ENCODE results near the gene ABCA2. TPM values are rescaled to one million over a fixed set of nuclear protein-coding genes. Genes with fewer than 3 reads are reported as not detected.
A peak's percentile ranks its signal among the peaks of the same experiment; 100 is the strongest.

Gene ABCA2
- total and polyA plus RNA-seq, 8 donors: 20.8 to 34.8 (median 29.8) TPM

DNA sequence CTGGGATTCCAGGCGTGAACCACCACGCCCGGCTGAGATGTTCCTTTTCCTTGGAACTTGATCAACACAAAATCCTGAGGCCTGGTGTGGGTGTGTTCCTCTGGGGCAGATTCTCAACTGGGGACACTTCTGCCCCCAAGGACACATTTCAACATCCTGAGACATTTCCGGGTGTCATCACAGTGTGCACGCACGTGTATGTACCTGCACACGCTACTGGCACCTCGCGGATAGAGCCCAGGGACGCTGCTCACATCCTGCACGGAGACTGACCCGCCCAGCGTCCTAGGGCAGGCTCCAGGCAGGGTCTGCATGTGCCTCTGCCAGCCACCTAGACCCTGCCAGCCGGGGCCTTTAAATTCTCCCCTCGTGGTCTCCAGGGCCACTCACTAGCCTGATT, 34.3 kb upstream of the ABCA2 start:
- no peaks in the 10 kb centered on the region for H3K36me3 ChIP-seq
- no peak overlapping the region for H3K27ac ChIP-seq
- H3K9me3 ChIP-seq: no peaks in the 10 kb centered on the region
- no peak for ATAC-seq
- TF ChIP-seq CTCF (IDR thresholded peaks at IDR 0.05): no peak
- H3K4me3 ChIP-seq: no peak overlapping the region
- no peaks in the 10 kb centered on the region for H3K27me3 ChIP-seq
- no peak for DNase-seq
- intact Hi-C loops (cut with DNase I): loop anchor here in 1 of 2 donors (10.0 kb wide), 1 partner anchor 278 kb away; no protein-coding TSS in a partner anchor
- H3K4me1 ChIP-seq: peaks cover 0 to 7% of the 10 kb centered on the region in 2 donors

GRCh38 chr9:137058521-137059234, 30.6 kb upstream of the ABCA2 start:
- peaks cover 1 to 22% of the 10 kb centered on the region in 2 donors for H3K27me3 ChIP-seq
- no peaks in the 10 kb centered on the region for H3K9me3 ChIP-seq
- no peak for ATAC-seq
- intact Hi-C loops (cut with DNase I): no loop called here
- H3K4me3 ChIP-seq: no peak overlapping the region
- TF ChIP-seq CTCF (IDR thresholded peaks at IDR 0.05): no peak
- DNase-seq: no peak
- H3K4me1 ChIP-seq: peaks cover 6 to 25% of the 10 kb centered on the region in 2 donors
- no peaks in the 10 kb centered on the region for H3K36me3 ChIP-seq
- no peak overlapping the region for H3K27ac ChIP-seq

DNA sequence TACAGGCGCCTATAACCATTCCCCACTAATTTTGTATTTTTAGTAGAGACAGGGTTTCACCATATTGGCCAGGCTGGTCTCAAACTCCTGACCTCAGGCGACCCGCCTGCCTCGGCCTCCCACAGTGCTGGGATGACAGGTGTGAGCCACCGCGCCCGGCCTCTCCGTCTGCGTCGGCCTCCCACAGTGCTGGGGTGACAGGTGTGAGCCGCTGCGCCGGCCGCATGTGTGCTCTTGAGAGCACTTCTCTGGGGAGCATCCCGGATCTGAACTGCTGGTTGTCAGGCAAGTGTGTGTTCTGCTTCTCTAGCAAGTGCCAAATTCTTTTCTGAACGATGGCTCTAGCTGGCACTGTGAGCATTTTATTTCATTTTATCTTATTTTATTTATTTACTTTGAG, 29.5 kb upstream of the ABCA2 start:
- Histone ChIP-seq H3K9me3 (no peaks in the 10 kb centered on the region), H3K4me1 (peaks cover 9 to 35% of the 10 kb centered on the region in 2 donors), H3K36me3 (no peaks in the 10 kb centered on the region), H3K27me3 (peaks cover 13 to 34% of the 10 kb centered on the region in 2 donors), H3K4me3 (no peak overlapping the region), H3K27ac (no peak overlapping the region)
- TF ChIP-seq CTCF (IDR thresholded peaks at IDR 0.05): no peak
- intact Hi-C loops (cut with DNase I): no loop called here
- no peak for ATAC-seq
- no peak for DNase-seq

DNA sequence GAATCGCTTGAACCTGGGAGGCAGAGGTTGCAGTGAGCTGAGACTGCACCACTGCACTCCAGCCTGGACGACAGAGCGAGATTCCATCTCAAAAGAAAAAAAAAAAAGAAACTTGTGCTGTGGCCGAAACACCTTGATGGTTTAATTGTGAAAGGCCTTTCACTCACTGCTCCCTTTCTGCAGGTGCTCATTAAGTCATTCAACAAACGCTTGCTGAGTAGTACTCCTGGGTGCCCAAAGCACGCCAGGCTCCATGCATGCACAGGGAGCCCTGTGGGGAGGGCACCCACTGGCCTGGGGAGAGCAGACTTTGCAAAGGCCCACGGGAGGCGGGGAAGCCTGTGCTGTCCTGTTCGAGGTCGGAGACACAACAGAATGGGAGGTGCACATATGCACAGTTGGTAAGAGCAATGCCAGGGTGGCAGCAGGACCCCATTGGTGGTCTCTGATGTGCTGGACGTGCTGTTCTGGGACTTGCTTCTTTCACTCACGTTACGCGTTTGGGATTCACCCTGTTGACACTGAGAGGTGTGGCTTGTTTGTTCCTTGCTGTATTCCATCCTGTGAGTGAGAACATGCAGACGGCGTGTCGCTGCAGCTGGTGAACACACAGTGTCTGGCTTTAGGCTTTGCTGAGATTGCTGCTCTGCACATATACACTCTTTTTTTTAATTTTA, 28.8 kb upstream of the ABCA2 start:
- no peak overlapping the region for H3K27ac ChIP-seq
- no peak overlapping the region for H3K4me3 ChIP-seq
- H3K9me3 ChIP-seq: no peaks in the 10 kb centered on the region
- ATAC-seq (no peak), DNase-seq (peak in 2 of 4 donors; percentile 51 to 70)
- no peaks in the 10 kb centered on the region for H3K36me3 ChIP-seq
- intact Hi-C loops (cut with DNase I): no loop called here
- TF ChIP-seq CTCF (IDR thresholded peaks at IDR 0.05): no peak
- peaks cover 15 to 40% of the 10 kb centered on the region in 2 donors for H3K27me3 ChIP-seq
- H3K4me1 ChIP-seq: peaks cover 9 to 38% of the 10 kb centered on the region in 2 donors

Data from left lung (tissue), 10 donors.